Fibroblast of lung (primary cell): Measurements from ENCODE around the gene SRCIN1. TPM values are rescaled to one million over a fixed set of nuclear protein-coding genes. Genes with fewer than 3 reads are reported as not detected.

Experiments used
- DNase-seq, 2 donors: peaks; one replicate each; pipeline versions ENCODE4 v3.0.0 to v3.0.0-alpha.2; 2010; ENCODE audit warnings: low read depth in 2 of 2
- H2AFZ ChIP-seq: 2 replicates; pipeline ENCODE4 v1.5.1; 2012; ENCODE audit warnings: low read length, control low read depth, inconsistent platforms
- H3K27ac ChIP-seq: 2 replicates; pipeline ENCODE4 v1.5.1; 2011; ENCODE audit warnings: low read length, control low read depth; ENCODE audit not compliant: insufficient read depth
- H3K27me3 ChIP-seq: 2 replicates; pipeline ENCODE4 v1.5.1; 2011; ENCODE audit warnings: mild to moderate bottlenecking, low read length; ENCODE audit not compliant: control insufficient read depth, insufficient read depth
- H3K36me3 ChIP-seq: 2 replicates; pipeline ENCODE4 v1.5.1; 2011; ENCODE audit warnings: low read length; ENCODE audit not compliant: control insufficient read depth, insufficient read depth
- H3K4me1 ChIP-seq: 2 replicates; pipeline ENCODE4 v1.5.1; 2011; ENCODE audit warnings: low read length; ENCODE audit not compliant: control insufficient read depth, insufficient read depth; ENCODE audit errors: extremely low read depth
- H3K4me2 ChIP-seq: 2 replicates; pipeline ENCODE4 v1.5.1; 2011; ENCODE audit warnings: low read length, control low read depth; ENCODE audit not compliant: insufficient read depth; ENCODE audit errors: extremely low read depth
- H3K4me3 ChIP-seq, 4 experiments: fragments of 200-600 bp in 1 of 4; sonication (generic) in 1 of 4; replicated peaks in 1 of 4; 2 replicates each; pipeline ENCODE4 v1.5.1; 2011 to 2016; ENCODE audit warnings: low read length in 4 of 4, low read depth in 3 of 4, mild to moderate bottlenecking in 3 of 4, control low read depth in 2 of 4, inconsistent platforms in 1 of 4, mixed read lengths in 1 of 4; ENCODE audit not compliant: insufficient read depth in 1 of 4; ENCODE audit errors: control extremely low read depth in 1 of 4
- H3K79me2 ChIP-seq: 2 replicates; pipeline ENCODE4 v1.5.1; 2012; ENCODE audit warnings: mild to moderate bottlenecking, low read length, inconsistent platforms; ENCODE audit not compliant: control insufficient read depth, insufficient read depth
- H3K9ac ChIP-seq: 2 replicates; pipeline ENCODE4 v1.5.1; 2011; ENCODE audit warnings: mild to moderate bottlenecking, low read length, control low read depth; ENCODE audit not compliant: insufficient read depth
- H3K9me3 ChIP-seq: 2 replicates; pipeline ENCODE4 v1.5.1; 2012; ENCODE audit warnings: low read depth, low read length; ENCODE audit not compliant: control insufficient read depth, insufficient read depth
- H4K20me1 ChIP-seq: 2 replicates; pipeline ENCODE4 v1.5.1; 2011; ENCODE audit warnings: low read length; ENCODE audit not compliant: control insufficient read depth, insufficient read depth; ENCODE audit errors: extremely low read depth
- CTCF ChIP-seq, 2 donors: IDR thresholded peaks in 1 of 2; conservative IDR thresholded peaks in 1 of 2; 1 replicate in 1 of 2; 2 replicates in 1 of 2; pipeline ENCODE4 v1.5.1; 2011 to 2012; ENCODE audit warnings: low read length in 2 of 2, control low read depth in 1 of 2, inconsistent platforms in 1 of 2, low read depth in 1 of 2, mild to moderate bottlenecking in 1 of 2
- EZH2 ChIP-seq: IDR thresholded peaks from 2 replicates; pipeline ENCODE4 v1.5.1; 2012; ENCODE audit warnings: low read length, control low read depth, mild to moderate bottlenecking; ENCODE audit errors: missing control alignments
- polyA plus RNA-seq, 2 donors: library from polyadenylated mRNA; depleted of rRNA in 1 of 2; stranded (reverse) in 1 of 2; unstranded in 1 of 2; fragments of >200 nt; gene quantifications; 2 replicates each; pipeline ENCODE4 v1.2.1, GENCODE V29; 2011 to 2012; ENCODE audit warnings: missing spikeins in 1 of 2
- total RNA-seq: library from RNA; depleted of rRNA; stranded (reverse); fragments of >200 nt; gene quantifications from 2 replicates; pipeline ENCODE4 v1.2.1, GENCODE V29; 2014

The SRCIN1 gene
- total and polyA plus RNA-seq, 2 donors (not counting 1 experiment from before 2014, with no cell fraction given) = under 0.01 TPM; not detected in 1

- peak; percentile 46 to 55 for DNase-seq
- no peak overlapping the region for H3K9ac ChIP-seq
- H2AFZ ChIP-seq = no peak overlapping the region
- H3K4me3 ChIP-seq = no peak overlapping the region
- TF ChIP-seq EZH2 = no peak
- TF ChIP-seq CTCF (conservative IDR thresholded peaks at IDR 0.05 in 1 of 2, IDR thresholded peaks at IDR 0.05 in 1 of 2; ENCODE audit: low read depth in 1 of 2, low read length in 2 of 2) = no peak
- peak overlapping the region; percentile 8 for H3K4me2 ChIP-seq
- peaks cover 9% of the 10 kb centered on the region for H3K36me3 ChIP-seq
- H3K4me1 ChIP-seq = peaks cover 17% of the 10 kb centered on the region
- no peaks in the 10 kb centered on the region for H3K79me2 ChIP-seq
- peak overlapping the region; percentile 4 for H3K27ac ChIP-seq
- H3K9me3 ChIP-seq = no peaks in the 10 kb centered on the region
- H3K27me3 ChIP-seq = no peaks in the 10 kb centered on the region
- no peaks in the 10 kb centered on the region for H4K20me1 ChIP-seq
Measured at GRCh38 chr17:38510421-38511149, 95.2 kb downstream of the SRCIN1 start.

DNA sequence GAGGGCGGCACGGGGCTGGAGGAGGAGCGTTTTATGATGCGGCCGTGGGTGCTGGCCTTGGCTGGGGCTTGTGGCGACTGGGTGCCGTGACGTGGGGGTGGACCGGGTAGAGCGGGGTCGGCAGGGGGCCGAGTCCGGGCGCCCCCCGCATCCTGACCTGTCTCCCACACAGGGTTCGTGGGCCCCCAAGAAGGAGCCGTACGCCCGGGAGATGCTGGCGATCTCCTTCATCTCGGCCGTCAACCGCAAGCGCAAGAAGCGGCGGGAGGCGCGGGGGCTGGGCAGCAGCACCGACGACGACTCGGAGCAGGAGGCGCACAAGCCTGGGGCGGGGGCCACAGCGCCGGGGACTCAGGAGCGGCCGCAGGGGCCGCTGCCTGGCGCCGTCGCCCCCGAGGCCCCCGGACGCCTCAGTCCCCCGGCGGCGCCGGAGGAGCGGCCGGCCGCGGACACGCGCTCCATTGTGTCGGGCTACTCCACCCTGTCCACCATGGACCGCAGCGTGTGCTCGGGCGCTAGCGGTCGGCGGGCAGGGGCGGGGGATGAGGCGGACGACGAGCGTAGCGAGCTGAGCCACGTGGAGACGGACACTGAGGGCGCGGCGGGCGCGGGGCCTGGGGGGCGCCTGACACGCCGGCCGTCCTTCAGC is 95.9 kb downstream of the SRCIN1 start:
- Histone ChIP-seq H3K4me2 (peak overlapping the region; percentile 8), H3K27ac (peak overlapping the region; percentile 39), H4K20me1 (no peaks in the 10 kb centered on the region), H3K9ac (no peak overlapping the region), H3K36me3 (peaks cover 9% of the 10 kb centered on the region), H3K9me3 (no peaks in the 10 kb centered on the region), H3K79me2 (no peaks in the 10 kb centered on the region), H3K4me3 (peak overlapping the region in 1 of 4 experiments; percentile 19), H3K4me1 (peaks cover 17% of the 10 kb centered on the region), H2AFZ (no peak overlapping the region), H3K27me3 (no peaks in the 10 kb centered on the region)
- no peak for TF ChIP-seq CTCF (conservative IDR thresholded peaks at IDR 0.05 in 1 of 2, IDR thresholded peaks at IDR 0.05 in 1 of 2; ENCODE audit: low read depth in 1 of 2, low read length in 2 of 2)
- TF ChIP-seq EZH2 = no peak
- peak; percentile 31 to 42 for DNase-seq

GRCh38 chr17:38508954-38509771 is 96.6 kb downstream of the SRCIN1 start:
- Histone ChIP-seq H4K20me1 (no peaks in the 10 kb centered on the region), H3K79me2 (no peaks in the 10 kb centered on the region), H3K4me1 (peaks cover 17% of the 10 kb centered on the region), H3K27me3 (no peaks in the 10 kb centered on the region), H3K4me3 (peak overlapping the region in 1 of 4 experiments; percentile 19), H2AFZ (no peak overlapping the region), H3K4me2 (peak overlapping the region; percentile 8), H3K36me3 (peaks cover 9% of the 10 kb centered on the region), H3K27ac (peak overlapping the region; percentile 39), H3K9me3 (no peaks in the 10 kb centered on the region), H3K9ac (no peak overlapping the region)
- peak; percentile 72 to 74 for TF ChIP-seq CTCF (conservative IDR thresholded peaks at IDR 0.05 in 1 of 2, IDR thresholded peaks at IDR 0.05 in 1 of 2; ENCODE audit: low read depth in 1 of 2, low read length in 2 of 2)
- no peak for TF ChIP-seq EZH2
- peak; percentile 88 to 91 for DNase-seq
